Measurements from ENCODE around the gene ARPP21.

Gene ARPP21

GRCh38 chr3:35727179-35727578, 87.9 kb downstream of the ARPP21 start:
- DNase-seq (ENCODE audit: insufficient read length, low spot score) (no peak), FAIRE-seq (no peak)

GRCh38 chr3:35733341-35733740, 94.0 kb downstream of the ARPP21 start:
- DNase-seq (ENCODE audit: insufficient read length, low spot score): no peak
- FAIRE-seq: no peak

- FAIRE-seq (no peak), DNase-seq (ENCODE audit: insufficient read length, low spot score) (no peak)
Observed at GRCh38 chr3:35733864-35734263, 94.5 kb downstream of the ARPP21 start.

- FAIRE-seq (no peak), DNase-seq (ENCODE audit: insufficient read length, low spot score) (no peak)
Observed at GRCh38 chr3:35737080-35737479, 97.8 kb downstream of the ARPP21 start.

- no peak for FAIRE-seq
- DNase-seq (ENCODE audit: insufficient read length, low spot score): no peak
Observed at GRCh38 chr3:35737527-35737926, 98.2 kb downstream of the ARPP21 start.

GRCh38 chr3:35737934-35738706, 98.8 kb downstream of the ARPP21 start:
- DNase-seq (ENCODE audit: insufficient read length, low spot score) (no peak), FAIRE-seq (no peak)

- no peak for DNase-seq (ENCODE audit: insufficient read length, low spot score)
- FAIRE-seq: no peak
Observed at GRCh38 chr3:35739181-35739809, 100.0 kb downstream of the ARPP21 start.

- DNase-seq (ENCODE audit: insufficient read length, low spot score) (no peak), FAIRE-seq (no peak)
Observed at GRCh38 chr3:35739964-35740527, 100.7 kb downstream of the ARPP21 start.

GRCh38 chr3:35743218-35743617, 103.9 kb downstream of the ARPP21 start:
- FAIRE-seq: no peak
- DNase-seq (ENCODE audit: insufficient read length, low spot score): no peak

GRCh38 chr3:35744419-35744818, 105.1 kb downstream of the ARPP21 start:
- DNase-seq (ENCODE audit: insufficient read length, low spot score): no peak
- no peak for FAIRE-seq

- DNase-seq (ENCODE audit: insufficient read length, low spot score) (no peak), FAIRE-seq (no peak)
Observed at GRCh38 chr3:35745351-35745750, 106.0 kb downstream of the ARPP21 start.

- DNase-seq (ENCODE audit: insufficient read length, low spot score): no peak
- no peak for FAIRE-seq
Observed at GRCh38 chr3:35745802-35746484, 106.6 kb downstream of the ARPP21 start.

- FAIRE-seq (no peak), DNase-seq (ENCODE audit: insufficient read length, low spot score) (no peak)
Observed at GRCh38 chr3:35746492-35746891, 107.2 kb downstream of the ARPP21 start.

- FAIRE-seq (no peak), DNase-seq (ENCODE audit: insufficient read length, low spot score) (no peak)
Observed at GRCh38 chr3:35748144-35748543, 108.8 kb downstream of the ARPP21 start.

- FAIRE-seq (no peak), DNase-seq (ENCODE audit: insufficient read length, low spot score) (no peak)
Observed at GRCh38 chr3:35751207-35751606, 111.9 kb downstream of the ARPP21 start.

- no peak for DNase-seq (ENCODE audit: insufficient read length, low spot score)
- no peak for FAIRE-seq
Observed at GRCh38 chr3:35757991-35758757, 118.8 kb downstream of the ARPP21 start.

GRCh38 chr3:35760146-35760545, 120.8 kb downstream of the ARPP21 start:
- FAIRE-seq: no peak
- DNase-seq (ENCODE audit: insufficient read length, low spot score): no peak

- no peak for DNase-seq (ENCODE audit: insufficient read length, low spot score)
- FAIRE-seq: no peak
Observed at GRCh38 chr3:35761311-35761710, 122.0 kb downstream of the ARPP21 start.

- FAIRE-seq: no peak
- no peak for DNase-seq (ENCODE audit: insufficient read length, low spot score)
Observed at GRCh38 chr3:35772381-35773015, 133.2 kb downstream of the ARPP21 start.

GRCh38 chr3:35773417-35773816, 134.1 kb downstream of the ARPP21 start:
- no peak for FAIRE-seq
- no peak for DNase-seq (ENCODE audit: insufficient read length, low spot score)
